ENCODE data around the gene RNF111.

GRCh38 chr15:58987036-58987435 is 427 bp upstream of the RNF111 start:
- TF ChIP-seq EP300 (conservative IDR thresholded peaks at IDR 0.05; ENCODE audit: poor library complexity, severe bottlenecking): no peak
- no peak for TF ChIP-seq CTCF (IDR thresholded peaks at IDR 0.05; ENCODE audit: poor library complexity, severe bottlenecking)
- no peak for TF ChIP-seq EZH2 (IDR thresholded peaks at IDR 0.05; ENCODE audit: borderline replicate concordance, insufficient read depth, low read length, poor library complexity, severe bottlenecking)
- no peak for TF ChIP-seq RAD21 (conservative IDR thresholded peaks at IDR 0.05)
- no peak for TF ChIP-seq POLR2AphosphoS5 (IDR thresholded peaks at IDR 0.05)
- TF ChIP-seq REST (IDR thresholded peaks at IDR 0.05; ENCODE audit: borderline replicate concordance): no peak
- no peak for TF ChIP-seq SMC3 (conservative IDR thresholded peaks at IDR 0.05; ENCODE audit: poor library complexity)
